Kidney (tissue), 14 donors: Measurements from ENCODE around the gene WNT5A. TPM values are rescaled to one million over a fixed set of nuclear protein-coding genes. Genes with fewer than 3 reads are reported as not detected.

Experiments used
- DNase-seq, 5 donors: peaks; one replicate each; pipeline ENCODE4 v3.0.0-alpha.2; 2013 to 2020
- FAIRE-seq: peaks from 2 replicates; lab custom pipeline; 2012; peaks lifted over from hg19 to GRCh38; lab: Jason Lieb, UNC
- H3K27ac ChIP-seq, 2 donors: one replicate each; pipeline ENCODE4 v1.7.0; 2013; ENCODE audit warnings: low read depth in 2 of 2, low read length in 2 of 2, inconsistent platforms in 1 of 2
- H3K27me3 ChIP-seq: one replicate; pipeline ENCODE4 v1.7.1; 2013; ENCODE audit warnings: low read length, inconsistent platforms; ENCODE audit not compliant: control insufficient read depth, insufficient read depth
- H3K36me3 ChIP-seq, 3 donors: one replicate each; pipeline versions ENCODE4 v1.7.0 to v1.7.1; 2013; ENCODE audit warnings: low read length in 3 of 3, control low read depth in 1 of 3, inconsistent platforms in 1 of 3; ENCODE audit not compliant: insufficient read depth in 3 of 3, control insufficient read depth in 2 of 3
- H3K4me1 ChIP-seq, 3 donors: one replicate each; pipeline versions ENCODE4 v1.7.0 to v1.7.1; 2013; ENCODE audit warnings: low read length in 3 of 3, inconsistent platforms in 1 of 3, low read depth in 1 of 3; ENCODE audit not compliant: control insufficient read depth in 2 of 3, insufficient read depth in 2 of 3
- H3K4me3 ChIP-seq, 3 donors: one replicate each; pipeline versions ENCODE4 v1.7.0 to v1.8.1; 2013; ENCODE audit warnings: low read length in 3 of 3, control low read depth in 1 of 3, inconsistent platforms in 1 of 3
- H3K9ac ChIP-seq, 3 donors: one replicate each; pipeline versions ENCODE4 v1.7.0 to v1.7.1; 2013; ENCODE audit warnings: low read length in 3 of 3, control low read depth in 1 of 3, inconsistent platforms in 1 of 3
- H3K9me3 ChIP-seq, 3 donors: one replicate each; pipeline versions ENCODE4 v1.7.0 to v1.7.1; 2013; ENCODE audit warnings: low read length in 3 of 3, control low read depth in 1 of 3, inconsistent platforms in 1 of 3; ENCODE audit not compliant: control insufficient read depth in 2 of 3, insufficient read depth in 1 of 3
- CTCF ChIP-seq: IDR thresholded peaks from 3 replicates; pipeline ENCODE4 v1.5.1; 2012; ENCODE audit warnings: mild to moderate bottlenecking, moderate library complexity, borderline replicate concordance; ENCODE audit not compliant: insufficient read depth; ENCODE audit errors: extremely low read depth
- intact Hi-C: fragments of 100-400 bp; cut with DNase I; formaldehyde crosslinking; loops from one replicate; pipeline ENCODE4 v1.11.1; 2022
- polyA plus RNA-seq: library from polyadenylated mRNA; stranded (reverse); fragments of 350-450 nt; fragmentation: Illumina TruSeq; extraction: RNeasy Lipid Tissue Mini Kit (QIAGEN cat#74804); gene quantifications from one replicate; pipeline ENCODE4 v1.2.3, GENCODE V29; 2014; ENCODE audit warnings: low read depth, low replicate concordance; ENCODE audit not compliant: insufficient read depth
- total RNA-seq: library from RNA; stranded (reverse); fragmentation: NEBNext Ultra II Directional; extraction: Animal tissue kit (Norgen Biotek cat#: 25700); gene quantifications from one replicate; pipeline ENCODE4 v1.2.1, GENCODE V29; 2021
- donor health status: control.
- donor health status: control.
- donor health status: control.
- donor health status: control.
- donor health status: control.
- donor health status: DM: yes; HTN: yes; CAD: no.
- donor health status: Normal renal cell carcinoma (clear cell type).

Gene WNT5A
- total and polyA plus RNA-seq, 2 donors from 2014 or later, result 0.67 to 9.9 TPM

- no peak overlapping the region for H3K4me3 ChIP-seq
- TF ChIP-seq CTCF, result no peak
- peaks cover 0 to 5% (median 0%) of the 10 kb centered on the region in 3 donors for H3K36me3 ChIP-seq
- H3K9me3 ChIP-seq, result no peaks in the 10 kb centered on the region
- intact Hi-C loops, result no loop called here
- H3K4me1 ChIP-seq, result no peaks in the 10 kb centered on the region
- DNase-seq, result no peak
- H3K27ac ChIP-seq, result no peak overlapping the region
- H3K27me3 ChIP-seq, result no peaks in the 10 kb centered on the region
- no peak overlapping the region for H3K9ac ChIP-seq
- FAIRE-seq, result no peak
Measured at GRCh38 chr3:55476515-55476914, 10.6 kb downstream of the WNT5A start.

GRCh38 chr3:55474213-55474632 is 12.9 kb downstream of the WNT5A start:
- intact Hi-C loops, result no loop called here
- Histone ChIP-seq H3K27ac (no peak overlapping the region), H3K27me3 (no peaks in the 10 kb centered on the region), H3K36me3 (peaks cover 0 to 5% (median 0%) of the 10 kb centered on the region in 3 donors), H3K4me3 (no peak overlapping the region), H3K9ac (no peak overlapping the region), H3K9me3 (no peaks in the 10 kb centered on the region), H3K4me1 (no peaks in the 10 kb centered on the region)
- no peak for TF ChIP-seq CTCF
- FAIRE-seq (no peak), DNase-seq (peak in 2 of 5 donors; percentile 9 to 63)

- Histone ChIP-seq H3K9me3 (no peaks in the 10 kb centered on the region), H3K4me1 (no peaks in the 10 kb centered on the region), H3K27ac (no peak overlapping the region), H3K36me3 (peaks cover 0 to 5% (median 0%) of the 10 kb centered on the region in 3 donors), H3K4me3 (no peak overlapping the region), H3K9ac (no peak overlapping the region), H3K27me3 (no peaks in the 10 kb centered on the region)
- FAIRE-seq (no peak), DNase-seq (no peak)
- no peak for TF ChIP-seq CTCF
- intact Hi-C loops, result no loop called here
Measured at GRCh38 chr3:55473788-55474187, 13.3 kb downstream of the WNT5A start.

GRCh38 chr3:55471522-55472280 is 15.4 kb downstream of the WNT5A start:
- intact Hi-C loops, result no loop called here
- no peak for DNase-seq
- no peak for FAIRE-seq
- no peaks in the 10 kb centered on the region for H3K27me3 ChIP-seq
- no peak overlapping the region for H3K4me3 ChIP-seq
- H3K27ac ChIP-seq, result no peak overlapping the region
- H3K9me3 ChIP-seq, result no peaks in the 10 kb centered on the region
- H3K4me1 ChIP-seq, result no peaks in the 10 kb centered on the region
- TF ChIP-seq CTCF, result no peak
- H3K9ac ChIP-seq, result no peak overlapping the region
- H3K36me3 ChIP-seq, result peaks cover 0 to 5% (median 0%) of the 10 kb centered on the region in 3 donors
